Measurements from ENCODE around the gene LAMB3.
"Not testable (repeated sequence)": the region's sequence is repeated elsewhere in the genome, so short reads cannot be mapped to it uniquely, and the experiment has no call there.

LAMB3 gene

GRCh38 chr1:209652121-209652735 lies at the start of gene LAMB3:
Gene LAMB3, minus strand, starts transcription at chr1:209652425. Its CDS starts 1,481 bp downstream, at chr1:209650944.
- no peak for DNase-seq

- DNase-seq: not testable (repeated sequence)
Observed at GRCh38 chr1:209700686-209701085, 48.5 kb upstream of the LAMB3 start.

GRCh38 chr1:209697126-209697525 lies 44.9 kb upstream of the LAMB3 start:
- no peak for DNase-seq

- DNase-seq: no peak
Observed at GRCh38 chr1:209696673-209697072, 44.4 kb upstream of the LAMB3 start.

GRCh38 chr1:209692745-209693504 lies 40.7 kb upstream of the LAMB3 start:
- DNase-seq: peak; percentile 56

GRCh38 chr1:209692296-209692695 lies 40.1 kb upstream of the LAMB3 start:
- no peak for DNase-seq

- DNase-seq: no peak
Observed at GRCh38 chr1:209691237-209691636, 39.0 kb upstream of the LAMB3 start.

- DNase-seq: no peak
Observed at GRCh38 chr1:209689477-209689876, 37.3 kb upstream of the LAMB3 start.

GRCh38 chr1:209688746-209689234 lies 36.6 kb upstream of the LAMB3 start:
- DNase-seq: peak; percentile 40

- no peak for DNase-seq
Observed at GRCh38 chr1:209686322-209686721, 34.1 kb upstream of the LAMB3 start.

GRCh38 chr1:209685821-209686220 lies 33.6 kb upstream of the LAMB3 start:
- no peak for DNase-seq

GRCh38 chr1:209678981-209679539 lies 26.8 kb upstream of the LAMB3 start:
- no peak for DNase-seq

- DNase-seq: peak; percentile 29
Observed at GRCh38 chr1:209675565-209676154, 23.4 kb upstream of the LAMB3 start.

- no peak for DNase-seq
Observed at GRCh38 chr1:209674957-209675564, 22.8 kb upstream of the LAMB3 start, which contains the start of gene G0S2. Gene G0S2, plus strand, starts transcription at chr1:209675412. Its CDS starts 273 bp downstream, at chr1:209675685.

- DNase-seq: no peak
Observed at GRCh38 chr1:209673631-209674417, 21.6 kb upstream of the LAMB3 start.

- no peak for DNase-seq
Observed at GRCh38 chr1:209672705-209673630, 20.7 kb upstream of the LAMB3 start.

- no peak for DNase-seq
Observed at GRCh38 chr1:209670441-209671082, 18.3 kb upstream of the LAMB3 start.

- no peak for DNase-seq
Observed at GRCh38 chr1:209667708-209668107, 15.5 kb upstream of the LAMB3 start.

GRCh38 chr1:209667103-209667502 lies 14.9 kb upstream of the LAMB3 start:
- DNase-seq: no peak

- no peak for DNase-seq
Observed at GRCh38 chr1:209662879-209663327, 10.7 kb upstream of the LAMB3 start.

All from kidney glomerular epithelial cell (primary cell).